Uterus (tissue), 2 donors: Measurements from ENCODE around the gene VSTM4.

Source experiments
- CTCF ChIP-seq, 4 experiments: fragments of 200-600 bp in 2 of 4; fragments of 450-650 bp in 2 of 4; sonication (generic) in 2 of 4; IDR thresholded peaks; one replicate each; pipeline ENCODE4 v1.5.1; 2016 to 2019; ENCODE audit warnings: antibody characterized with exemption in 4 of 4, mild to moderate bottlenecking in 2 of 4, moderate library complexity in 1 of 4
- POLR2A ChIP-seq, 2 donors: fragments of 450-650 bp; IDR thresholded peaks; one replicate each; pipeline ENCODE4 v1.6.1; 2016; ENCODE audit warnings: antibody characterized with exemption in 2 of 2, mild to moderate bottlenecking in 1 of 2, moderate library complexity in 1 of 2

GRCh38 chr10:49090189-49090575, 25.1 kb downstream of the VSTM4 start:
- TF ChIP-seq CTCF (IDR thresholded peaks at IDR 0.05) = no peak
- TF ChIP-seq POLR2A (IDR thresholded peaks at IDR 0.05) = no peak
